Liver (tissue), 9 donors: ENCODE results near the gene CGN. TPM values are rescaled to one million over a fixed set of nuclear protein-coding genes. Genes with fewer than 3 reads are reported as not detected.

Source experiments
- DNase-seq: peaks from one replicate; pipeline ENCODE4 v3.0.0-alpha.2; 2017; ENCODE audit warnings: low spot score
- H3K27ac ChIP-seq, 2 donors: one replicate each; pipeline ENCODE4 v1.7.0; 2013; ENCODE audit warnings: inconsistent platforms in 2 of 2, low read length in 2 of 2, control low read depth in 1 of 2, low read depth in 1 of 2, mild to moderate bottlenecking in 1 of 2
- H3K27me3 ChIP-seq, 4 donors: one replicate each; pipeline versions ENCODE4 v1.6.1 to v1.7.0; 2013; ENCODE audit warnings: low read length in 3 of 4, inconsistent platforms in 1 of 4, mild to moderate bottlenecking in 1 of 4, moderate library complexity in 1 of 4; ENCODE audit not compliant: control insufficient read depth in 4 of 4, insufficient read depth in 4 of 4
- H3K36me3 ChIP-seq, 4 donors: one replicate each; pipeline versions ENCODE4 v1.6.1 to v1.7.0; 2013; ENCODE audit warnings: low read length in 3 of 4, mild to moderate bottlenecking in 3 of 4, low read depth in 1 of 4, moderate library complexity in 1 of 4; ENCODE audit not compliant: control insufficient read depth in 4 of 4, insufficient read depth in 3 of 4
- H3K4me1 ChIP-seq, 4 donors: one replicate each; pipeline versions ENCODE4 v1.6.1 to v1.7.0; 2013; ENCODE audit warnings: low read length in 3 of 4, mild to moderate bottlenecking in 3 of 4, moderate library complexity in 1 of 4; ENCODE audit not compliant: control insufficient read depth in 4 of 4, insufficient read depth in 4 of 4
- H3K4me3 ChIP-seq, 3 donors: one replicate each; pipeline versions ENCODE4 v1.6.1 to v1.7.0; 2013; ENCODE audit warnings: low read length in 3 of 3, control low read depth in 1 of 3, low read depth in 1 of 3, mild to moderate bottlenecking in 1 of 3
- H3K9ac ChIP-seq, 2 donors: one replicate each; pipeline ENCODE4 v1.7.0; 2013; ENCODE audit warnings: low read length in 2 of 2, mild to moderate bottlenecking in 2 of 2, moderate library complexity in 2 of 2, control low read depth in 1 of 2, low read depth in 1 of 2
- H3K9me3 ChIP-seq, 4 donors: one replicate each; pipeline versions ENCODE4 v1.6.1 to v1.7.0; 2013; ENCODE audit warnings: low read length in 3 of 4; ENCODE audit not compliant: control insufficient read depth in 4 of 4
- EGR1 ChIP-seq, 2 donors: IDR thresholded peaks; 2 replicates each; pipeline ENCODE4 v1.6.1; 2016 to 2018; ENCODE audit warnings: antibody characterized with exemption in 2 of 2, low read depth in 2 of 2
- FOXA1 ChIP-seq: IDR thresholded peaks from 2 replicates; pipeline ENCODE4 v1.6.1; 2016; ENCODE audit warnings: antibody characterized with exemption
- FOXA2 ChIP-seq: IDR thresholded peaks from 2 replicates; pipeline ENCODE4 v1.6.1; 2016; ENCODE audit warnings: antibody characterized with exemption
- GABPA ChIP-seq, 2 donors: IDR thresholded peaks in 1 of 2; conservative IDR thresholded peaks in 1 of 2; 2 replicates each; pipeline ENCODE4 v1.6.1; 2016; ENCODE audit warnings: antibody characterized with exemption in 2 of 2, mild to moderate bottlenecking in 1 of 2, moderate library complexity in 1 of 2
- HNF4A ChIP-seq, 2 donors: conservative IDR thresholded peaks; 2 replicates each; pipeline ENCODE4 v1.6.1; 2016; ENCODE audit warnings: antibody characterized with exemption in 2 of 2, mild to moderate bottlenecking in 2 of 2
- HNF4G ChIP-seq: IDR thresholded peaks from 2 replicates; pipeline ENCODE4 v1.6.1; 2016; ENCODE audit warnings: antibody characterized with exemption
- JUND ChIP-seq, 2 donors: IDR thresholded peaks; 2 replicates each; pipeline ENCODE4 v1.6.1; 2016; ENCODE audit warnings: antibody characterized with exemption in 2 of 2
- NR2F2 ChIP-seq: IDR thresholded peaks from 2 replicates; pipeline ENCODE4 v1.6.1; 2016; ENCODE audit warnings: antibody characterized with exemption
- RAD21 ChIP-seq, 2 donors: IDR thresholded peaks; 2 replicates each; pipeline ENCODE4 v1.6.1; 2016; ENCODE audit warnings: antibody characterized with exemption in 2 of 2, mild to moderate bottlenecking in 2 of 2
- RXRA ChIP-seq, 2 donors: IDR thresholded peaks; 2 replicates each; pipeline ENCODE4 v1.6.1; 2017 to 2018; ENCODE audit warnings: antibody characterized with exemption in 2 of 2, mild to moderate bottlenecking in 1 of 2
- SP1 ChIP-seq: IDR thresholded peaks from 2 replicates; pipeline ENCODE4 v1.6.1; 2018; ENCODE audit warnings: antibody characterized with exemption, mild to moderate bottlenecking
- TAF1 ChIP-seq: conservative IDR thresholded peaks from 2 replicates; pipeline ENCODE4 v1.6.1; 2016; ENCODE audit warnings: antibody characterized with exemption, mild to moderate bottlenecking
- YY1 ChIP-seq: IDR thresholded peaks from 2 replicates; pipeline ENCODE4 v1.6.1; 2016; ENCODE audit warnings: antibody characterized with exemption, mild to moderate bottlenecking
- WGBS: extraction: QIAGEN DNeasy Blood & Tissue Kit; methylation state at CpG from one replicate; pipeline ENCODE4 v1.1.7; 2013; 5-methylcytosine and 5-hydroxymethylcytosine counted together
- polyA plus RNA-seq, 2 donors: library from polyadenylated mRNA; stranded (reverse) in 1 of 2; unstranded in 1 of 2; fragments of 200-250 nt in 1 of 2; fragments of >200 nt in 1 of 2; fragmentation: Nextera tagmentation in 1 of 2; extraction: Ambion mirVana in 1 of 2; gene quantifications; one replicate each; pipeline versions ENCODE4 v1.2.1 to v1.2.3, GENCODE V29; 2013 to 2015
- total RNA-seq, 2 donors: library from RNA; depleted of rRNA; stranded (reverse); fragments of >200 nt; gene quantifications; one replicate each; pipeline ENCODE4 v1.2.3, GENCODE V29; 2014
- TF ChIP-seq, protein P1 (sequence below): IDR thresholded peaks from 2 replicates; pipeline ENCODE4 v1.6.1; 2016; ENCODE audit warnings: antibody characterized with exemption, mild to moderate bottlenecking
- TF ChIP-seq, protein P2 (sequence below): IDR thresholded peaks from 2 replicates; pipeline ENCODE4 v1.6.1; 2016; ENCODE audit warnings: antibody characterized with exemption
- TF ChIP-seq, protein P3 (sequence below): fragments of 150-350 bp; IDR thresholded peaks from 2 replicates; pipeline ENCODE4 v1.5.1; 2017; ENCODE audit warnings: improper control_type of control experiment, low read depth, low read length; ENCODE audit not compliant: missing input control
- TF ChIP-seq, protein P4 (sequence below): IDR thresholded peaks from 2 replicates; pipeline ENCODE4 v1.6.1; 2016; ENCODE audit warnings: antibody characterized with exemption
- TF ChIP-seq, protein P5 (sequence below): IDR thresholded peaks from 2 replicates; pipeline ENCODE4 v1.6.1; 2016; ENCODE audit warnings: antibody characterized with exemption
- donor health status: healthy.
- donor health status: healthy.
- donor health status: healthy.
- donor health status: healthy.
- donor health status: healthy.

Gene CGN
- total and polyA plus RNA-seq, 4 donors = 16.9 to 48.9 (median 19.4) TPM

DNA sequence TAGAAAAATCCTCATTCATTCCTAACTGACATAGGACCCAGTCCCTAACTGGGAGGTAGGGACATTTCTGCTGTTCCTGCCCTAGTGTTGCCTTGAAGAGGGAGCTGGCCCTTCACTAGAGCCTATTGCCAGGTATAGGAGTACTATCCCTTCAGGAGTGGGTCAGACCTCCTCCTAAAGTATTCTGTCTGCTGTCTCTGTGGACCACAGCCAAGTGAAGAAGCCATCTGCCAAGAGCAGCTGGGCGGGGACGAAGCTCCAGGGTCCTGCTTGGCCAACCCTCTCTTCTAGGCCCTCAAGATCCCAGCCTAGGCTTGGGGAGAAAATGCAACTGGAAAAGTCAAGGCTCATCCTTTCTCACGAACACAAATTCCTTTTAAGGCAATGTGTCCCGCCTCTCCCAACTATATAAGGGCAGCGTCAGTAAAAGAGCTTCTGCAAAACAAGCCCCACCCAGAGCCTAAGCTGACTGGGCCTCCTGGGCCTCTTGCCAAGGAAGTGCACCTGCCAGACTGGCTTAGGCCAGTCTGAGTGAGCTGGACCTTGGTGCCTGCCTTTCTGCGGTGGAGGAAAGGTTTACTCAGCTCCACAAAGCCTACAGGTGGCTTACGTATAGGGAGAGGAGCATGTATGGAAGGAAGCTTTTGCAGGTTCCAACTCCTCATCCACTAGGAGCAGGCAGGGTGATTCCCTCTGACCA, 28.3 kb downstream of the CGN start:
- Histone ChIP-seq H3K27ac (peak overlapping the region; percentile 83 to 85), H3K9ac (peak overlapping the region in 1 of 2 donors; percentile 2), H3K4me1 (peaks cover 0 to 24% (median 18%) of the 10 kb centered on the region in 4 donors), H3K27me3 (no peaks in the 10 kb centered on the region), H3K36me3 (peaks cover 4 to 34% (median 32%) of the 10 kb centered on the region in 4 donors), H3K4me3 (peak overlapping the region; percentile 2 to 71 (median 68)), H3K9me3 (no peaks in the 10 kb centered on the region)
- DNase-seq = peak; percentile 84
- WGBS = 15% methylated on average over 7 of the region's 7 CpGs
- TF ChIP-seq SP1 = peak; percentile 66
- peak; percentile 24 to 38 for TF ChIP-seq RAD21 (IDR thresholded peaks at IDR 0.05)
- TF ChIP-seq GABPA (IDR thresholded peaks at IDR 0.05 in 1 of 2, conservative IDR thresholded peaks at IDR 0.05 in 1 of 2) = no peak
- TF ChIP-seq, protein P1, sequence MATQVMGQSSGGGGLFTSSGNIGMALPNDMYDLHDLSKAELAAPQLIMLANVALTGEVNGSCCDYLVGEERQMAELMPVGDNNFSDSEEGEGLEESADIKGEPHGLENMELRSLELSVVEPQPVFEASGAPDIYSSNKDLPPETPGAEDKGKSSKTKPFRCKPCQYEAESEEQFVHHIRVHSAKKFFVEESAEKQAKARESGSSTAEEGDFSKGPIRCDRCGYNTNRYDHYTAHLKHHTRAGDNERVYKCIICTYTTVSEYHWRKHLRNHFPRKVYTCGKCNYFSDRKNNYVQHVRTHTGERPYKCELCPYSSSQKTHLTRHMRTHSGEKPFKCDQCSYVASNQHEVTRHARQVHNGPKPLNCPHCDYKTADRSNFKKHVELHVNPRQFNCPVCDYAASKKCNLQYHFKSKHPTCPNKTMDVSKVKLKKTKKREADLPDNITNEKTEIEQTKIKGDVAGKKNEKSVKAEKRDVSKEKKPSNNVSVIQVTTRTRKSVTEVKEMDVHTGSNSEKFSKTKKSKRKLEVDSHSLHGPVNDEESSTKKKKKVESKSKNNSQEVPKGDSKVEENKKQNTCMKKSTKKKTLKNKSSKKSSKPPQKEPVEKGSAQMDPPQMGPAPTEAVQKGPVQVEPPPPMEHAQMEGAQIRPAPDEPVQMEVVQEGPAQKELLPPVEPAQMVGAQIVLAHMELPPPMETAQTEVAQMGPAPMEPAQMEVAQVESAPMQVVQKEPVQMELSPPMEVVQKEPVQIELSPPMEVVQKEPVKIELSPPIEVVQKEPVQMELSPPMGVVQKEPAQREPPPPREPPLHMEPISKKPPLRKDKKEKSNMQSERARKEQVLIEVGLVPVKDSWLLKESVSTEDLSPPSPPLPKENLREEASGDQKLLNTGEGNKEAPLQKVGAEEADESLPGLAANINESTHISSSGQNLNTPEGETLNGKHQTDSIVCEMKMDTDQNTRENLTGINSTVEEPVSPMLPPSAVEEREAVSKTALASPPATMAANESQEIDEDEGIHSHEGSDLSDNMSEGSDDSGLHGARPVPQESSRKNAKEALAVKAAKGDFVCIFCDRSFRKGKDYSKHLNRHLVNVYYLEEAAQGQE = no peak
- no peak for TF ChIP-seq TAF1
- TF ChIP-seq RXRA (IDR thresholded peaks at IDR 0.05) = peak in 1 of 2 donors; percentile 74
- TF ChIP-seq, protein P2, sequence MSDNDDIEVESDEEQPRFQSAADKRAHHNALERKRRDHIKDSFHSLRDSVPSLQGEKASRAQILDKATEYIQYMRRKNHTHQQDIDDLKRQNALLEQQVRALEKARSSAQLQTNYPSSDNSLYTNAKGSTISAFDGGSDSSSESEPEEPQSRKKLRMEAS = peak; percentile 82
- TF ChIP-seq YY1 = peak; percentile 12
- TF ChIP-seq, protein P3, sequence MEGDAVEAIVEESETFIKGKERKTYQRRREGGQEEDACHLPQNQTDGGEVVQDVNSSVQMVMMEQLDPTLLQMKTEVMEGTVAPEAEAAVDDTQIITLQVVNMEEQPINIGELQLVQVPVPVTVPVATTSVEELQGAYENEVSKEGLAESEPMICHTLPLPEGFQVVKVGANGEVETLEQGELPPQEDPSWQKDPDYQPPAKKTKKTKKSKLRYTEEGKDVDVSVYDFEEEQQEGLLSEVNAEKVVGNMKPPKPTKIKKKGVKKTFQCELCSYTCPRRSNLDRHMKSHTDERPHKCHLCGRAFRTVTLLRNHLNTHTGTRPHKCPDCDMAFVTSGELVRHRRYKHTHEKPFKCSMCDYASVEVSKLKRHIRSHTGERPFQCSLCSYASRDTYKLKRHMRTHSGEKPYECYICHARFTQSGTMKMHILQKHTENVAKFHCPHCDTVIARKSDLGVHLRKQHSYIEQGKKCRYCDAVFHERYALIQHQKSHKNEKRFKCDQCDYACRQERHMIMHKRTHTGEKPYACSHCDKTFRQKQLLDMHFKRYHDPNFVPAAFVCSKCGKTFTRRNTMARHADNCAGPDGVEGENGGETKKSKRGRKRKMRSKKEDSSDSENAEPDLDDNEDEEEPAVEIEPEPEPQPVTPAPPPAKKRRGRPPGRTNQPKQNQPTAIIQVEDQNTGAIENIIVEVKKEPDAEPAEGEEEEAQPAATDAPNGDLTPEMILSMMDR = no peak
- TF ChIP-seq FOXA2 = peak; percentile 10
- TF ChIP-seq NR2F2 = no peak
- TF ChIP-seq HNF4G = no peak
- peak; percentile 71 to 82 for TF ChIP-seq HNF4A (conservative IDR thresholded peaks at IDR 0.05)
- TF ChIP-seq, protein P4, sequence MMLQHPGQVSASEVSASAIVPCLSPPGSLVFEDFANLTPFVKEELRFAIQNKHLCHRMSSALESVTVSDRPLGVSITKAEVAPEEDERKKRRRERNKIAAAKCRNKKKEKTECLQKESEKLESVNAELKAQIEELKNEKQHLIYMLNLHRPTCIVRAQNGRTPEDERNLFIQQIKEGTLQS = no peak
- TF ChIP-seq JUND (IDR thresholded peaks at IDR 0.05) = peak; percentile 14 to 59
- TF ChIP-seq FOXA1 = no peak
- peak in 1 of 2 donors; percentile 60 for TF ChIP-seq EGR1 (IDR thresholded peaks at IDR 0.05; ENCODE audit: low read depth in 2 of 2)
- TF ChIP-seq, protein P5, sequence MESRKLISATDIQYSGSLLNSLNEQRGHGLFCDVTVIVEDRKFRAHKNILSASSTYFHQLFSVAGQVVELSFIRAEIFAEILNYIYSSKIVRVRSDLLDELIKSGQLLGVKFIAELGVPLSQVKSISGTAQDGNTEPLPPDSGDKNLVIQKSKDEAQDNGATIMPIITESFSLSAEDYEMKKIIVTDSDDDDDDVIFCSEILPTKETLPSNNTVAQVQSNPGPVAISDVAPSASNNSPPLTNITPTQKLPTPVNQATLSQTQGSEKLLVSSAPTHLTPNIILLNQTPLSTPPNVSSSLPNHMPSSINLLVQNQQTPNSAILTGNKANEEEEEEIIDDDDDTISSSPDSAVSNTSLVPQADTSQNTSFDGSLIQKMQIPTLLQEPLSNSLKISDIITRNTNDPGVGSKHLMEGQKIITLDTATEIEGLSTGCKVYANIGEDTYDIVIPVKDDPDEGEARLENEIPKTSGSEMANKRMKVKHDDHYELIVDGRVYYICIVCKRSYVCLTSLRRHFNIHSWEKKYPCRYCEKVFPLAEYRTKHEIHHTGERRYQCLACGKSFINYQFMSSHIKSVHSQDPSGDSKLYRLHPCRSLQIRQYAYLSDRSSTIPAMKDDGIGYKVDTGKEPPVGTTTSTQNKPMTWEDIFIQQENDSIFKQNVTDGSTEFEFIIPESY = no peak
